ENCODE results near the gene ASIC3. TPM values are rescaled to one million over a fixed set of nuclear protein-coding genes. Genes with fewer than 3 reads are reported as not detected.

ASIC3 gene
- total and polyA plus RNA-seq, 2 of the 4 experiments (the other 2 are of a cell fraction) = 0.74 TPM; not detected in 1

- peak overlapping the region; percentile 93 for H3K4ac ChIP-seq (ENCODE audit: low read depth, low read length)
- H3K27me3 ChIP-seq (ENCODE audit: control insufficient read depth, insufficient read depth, low read length) = no peaks in the 10 kb centered on the region
- CTCF ChIA-PET = no interaction called here
- no peaks in the 10 kb centered on the region for H3K9me3 ChIP-seq (ENCODE audit: control insufficient read depth, insufficient read depth, low read length)
- peak overlapping the region; percentile 99 for H3K4me2 ChIP-seq (ENCODE audit: low read depth, low read length)
- H4K5ac ChIP-seq (ENCODE audit: low read depth, low read length) = peak overlapping the region; percentile 56
- in situ Hi-C loops (cut with MboI; ENCODE audit: low sequenced_read_pairs) = no loop called here
- peak overlapping the region; percentile 85 for H3K14ac ChIP-seq (replicated peaks; ENCODE audit: low read depth, low read length)
- peak overlapping the region; percentile 90 for H2AK9ac ChIP-seq (replicated peaks; ENCODE audit: low read depth, low read length, poor library complexity)
- H3K79me1 ChIP-seq (ENCODE audit: low read depth in 1 of 2, low read length in 2 of 2) = peaks cover 10 to 45% of the 10 kb centered on the region in 2 experiments; a peak in 3 of 4 replicates
- POLR2A ChIA-PET (ENCODE audit: unreplicated experiment) = no interaction called here
- peak overlapping the region; percentile 91 for H2AFZ ChIP-seq (replicated peaks; ENCODE audit: low read length, poor library complexity)
- peak overlapping the region; percentile 75 for H3K4me3 ChIP-seq (ENCODE audit: insufficient read depth, low read depth, low read length)
- ATAC-seq (ENCODE audit: low read depth) = no peak
- H3K4me1 ChIP-seq (ENCODE audit: control insufficient read depth, insufficient read depth, low read length) = peaks cover 25% of the 10 kb centered on the region
- H3K36me3 ChIP-seq (ENCODE audit: control insufficient read depth, insufficient read depth, low read length) = peaks cover 7% of the 10 kb centered on the region; the same call in 1 of the 2 replicates
- H2BK120ac ChIP-seq (ENCODE audit: low read depth, low read length) = peak overlapping the region; percentile 37; the same call in 1 of the 2 replicates
- peak overlapping the region; percentile 91 for H3K23ac ChIP-seq (ENCODE audit: low read depth, low read length)
- WGBS, 2 experiments (ENCODE audit: extremely low coverage in 2 of 2, insufficient read length in 1 of 2) = 59% methylated on average over 19 of the region's 42 CpGs; no CpG with 5 or more reads in 1 of the 2 experiments
- 0 out of 3 replicates have a peak overlapping the region, but pooled peaks have one; percentile 52 for H2BK15ac ChIP-seq (ENCODE audit: low read depth, low read length)
- dilution Hi-C loops (cut with HindIII; ENCODE audit: low sequenced_read_pairs, unreplicated experiment) = no loop called here
- peaks cover 6% of the 10 kb centered on the region; the same call in 1 of the 2 replicates for H3K9me1 ChIP-seq (ENCODE audit: insufficient read depth, low read length)
- peak overlapping the region; percentile 91 for H3K27ac ChIP-seq (ENCODE audit: insufficient read depth, low read length)
- peak overlapping the region; percentile 37; the same call in 1 of the 2 replicates for H2BK20ac ChIP-seq (ENCODE audit: low read depth, low read length)
- H2AK5ac ChIP-seq (ENCODE audit: low read depth, low read length) = peak overlapping the region; percentile 80
- H4K91ac ChIP-seq (ENCODE audit: insufficient read depth, low read depth, low read length) = peak overlapping the region; percentile 75
- H3K9ac ChIP-seq (ENCODE audit: low read depth, low read length) = peak overlapping the region; percentile 84
- no peak overlapping the region for H3K18ac ChIP-seq (ENCODE audit: low read depth, low read length)
- TF ChIP-seq CEBPB (IDR thresholded peaks at IDR 0.05; ENCODE audit: low read depth, low read length) (no peak), MAZ (IDR thresholded peaks at IDR 0.05; ENCODE audit: borderline replicate concordance, low read depth, low read length) (no peak), RAD21 (IDR thresholded peaks at IDR 0.05; ENCODE audit: low read length) (no peak), BHLHE40 (IDR thresholded peaks at IDR 0.05; ENCODE audit: low read depth, low read length) (no peak), MXI1 (IDR thresholded peaks at IDR 0.05; ENCODE audit: borderline replicate concordance, low read depth, low read length) (no peak), FOS (IDR thresholded peaks at IDR 0.05; ENCODE audit: low read depth, low read length) (no peak), CHD1 (IDR thresholded peaks at IDR 0.05; ENCODE audit: low read depth, low read length) (no peak)
- H4K20me1 ChIP-seq (ENCODE audit: insufficient read depth, low read length) = peaks cover 9% of the 10 kb centered on the region; the same call in 1 of the 2 replicates
- H3K56ac ChIP-seq (ENCODE audit: extremely low read depth, insufficient read depth, low read length) = peak overlapping the region; percentile 54; the same call in 1 of the 2 replicates
- intact Hi-C loops (cut with micrococcal nuclease) = no loop called here
- H2BK5ac ChIP-seq (ENCODE audit: low read depth, low read length, poor library complexity, severe bottlenecking) = peak overlapping the region; percentile 84
- BruUV-seq (replicated peaks) = no TSS peak
- H4K8ac ChIP-seq (ENCODE audit: low read depth in 2 of 2, low read length in 2 of 2) = peak overlapping the region; percentile 82 to 86; a peak in 2 of 4 replicates
- DNase-seq = no peak
These were observed 34.1 kb downstream of the ASIC3 start for GRCh38 chr7:151082141-151083070.

All from IMR-90 (cell line).